Ovary (tissue), 3 donors: ENCODE measurements around the gene SATB1.

Source experiments
- POLR2A ChIP-seq: fragments of 450-650 bp; IDR thresholded peaks from one replicate; pipeline ENCODE4 v1.6.1; 2017; ENCODE audit warnings: antibody characterized with exemption, mild to moderate bottlenecking, moderate library complexity
- TF ChIP-seq, protein P1 (sequence below), 3 donors: fragments of 450-650 bp in 2 of 3; fragments of 200-600 bp in 1 of 3; IDR thresholded peaks; one replicate each; pipeline versions ENCODE4 v1.5.1 to v1.8.0; 2016 to 2022; ENCODE audit warnings: antibody characterized with exemption in 3 of 3, mild to moderate bottlenecking in 1 of 3
- donor health status: DM: no; HTN: no; CAD: no.

DNA sequence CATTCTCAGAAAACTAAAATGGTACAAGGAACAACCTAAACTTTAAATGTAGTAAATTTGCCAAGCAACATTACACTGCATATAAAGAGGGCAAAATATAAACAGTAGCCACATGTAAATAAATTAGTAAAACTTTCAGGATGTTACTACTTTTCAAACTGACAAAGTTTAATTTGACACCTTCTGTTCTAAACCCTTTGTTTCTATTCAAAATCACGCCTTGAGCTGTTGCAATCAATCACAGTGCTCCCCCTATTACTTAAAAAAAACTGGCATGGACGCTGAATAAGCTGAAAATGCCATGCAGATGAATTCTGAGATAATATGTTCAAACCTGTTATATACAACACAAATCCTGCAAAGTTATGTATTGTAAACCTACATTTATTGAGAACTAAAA lies 69.3 kb downstream of the SATB1 start:
- TF ChIP-seq, protein P1, sequence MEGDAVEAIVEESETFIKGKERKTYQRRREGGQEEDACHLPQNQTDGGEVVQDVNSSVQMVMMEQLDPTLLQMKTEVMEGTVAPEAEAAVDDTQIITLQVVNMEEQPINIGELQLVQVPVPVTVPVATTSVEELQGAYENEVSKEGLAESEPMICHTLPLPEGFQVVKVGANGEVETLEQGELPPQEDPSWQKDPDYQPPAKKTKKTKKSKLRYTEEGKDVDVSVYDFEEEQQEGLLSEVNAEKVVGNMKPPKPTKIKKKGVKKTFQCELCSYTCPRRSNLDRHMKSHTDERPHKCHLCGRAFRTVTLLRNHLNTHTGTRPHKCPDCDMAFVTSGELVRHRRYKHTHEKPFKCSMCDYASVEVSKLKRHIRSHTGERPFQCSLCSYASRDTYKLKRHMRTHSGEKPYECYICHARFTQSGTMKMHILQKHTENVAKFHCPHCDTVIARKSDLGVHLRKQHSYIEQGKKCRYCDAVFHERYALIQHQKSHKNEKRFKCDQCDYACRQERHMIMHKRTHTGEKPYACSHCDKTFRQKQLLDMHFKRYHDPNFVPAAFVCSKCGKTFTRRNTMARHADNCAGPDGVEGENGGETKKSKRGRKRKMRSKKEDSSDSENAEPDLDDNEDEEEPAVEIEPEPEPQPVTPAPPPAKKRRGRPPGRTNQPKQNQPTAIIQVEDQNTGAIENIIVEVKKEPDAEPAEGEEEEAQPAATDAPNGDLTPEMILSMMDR (IDR thresholded peaks at IDR 0.05), result no peak
- TF ChIP-seq POLR2A, result no peak
